ENCODE measurements around the gene DEF6.

DEF6 gene, protein sequence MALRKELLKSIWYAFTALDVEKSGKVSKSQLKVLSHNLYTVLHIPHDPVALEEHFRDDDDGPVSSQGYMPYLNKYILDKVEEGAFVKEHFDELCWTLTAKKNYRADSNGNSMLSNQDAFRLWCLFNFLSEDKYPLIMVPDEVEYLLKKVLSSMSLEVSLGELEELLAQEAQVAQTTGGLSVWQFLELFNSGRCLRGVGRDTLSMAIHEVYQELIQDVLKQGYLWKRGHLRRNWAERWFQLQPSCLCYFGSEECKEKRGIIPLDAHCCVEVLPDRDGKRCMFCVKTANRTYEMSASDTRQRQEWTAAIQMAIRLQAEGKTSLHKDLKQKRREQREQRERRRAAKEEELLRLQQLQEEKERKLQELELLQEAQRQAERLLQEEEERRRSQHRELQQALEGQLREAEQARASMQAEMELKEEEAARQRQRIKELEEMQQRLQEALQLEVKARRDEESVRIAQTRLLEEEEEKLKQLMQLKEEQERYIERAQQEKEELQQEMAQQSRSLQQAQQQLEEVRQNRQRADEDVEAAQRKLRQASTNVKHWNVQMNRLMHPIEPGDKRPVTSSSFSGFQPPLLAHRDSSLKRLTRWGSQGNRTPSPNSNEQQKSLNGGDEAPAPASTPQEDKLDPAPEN
- 233 to 257 reads per million in 2 donors for total RNA-seq

DNA sequence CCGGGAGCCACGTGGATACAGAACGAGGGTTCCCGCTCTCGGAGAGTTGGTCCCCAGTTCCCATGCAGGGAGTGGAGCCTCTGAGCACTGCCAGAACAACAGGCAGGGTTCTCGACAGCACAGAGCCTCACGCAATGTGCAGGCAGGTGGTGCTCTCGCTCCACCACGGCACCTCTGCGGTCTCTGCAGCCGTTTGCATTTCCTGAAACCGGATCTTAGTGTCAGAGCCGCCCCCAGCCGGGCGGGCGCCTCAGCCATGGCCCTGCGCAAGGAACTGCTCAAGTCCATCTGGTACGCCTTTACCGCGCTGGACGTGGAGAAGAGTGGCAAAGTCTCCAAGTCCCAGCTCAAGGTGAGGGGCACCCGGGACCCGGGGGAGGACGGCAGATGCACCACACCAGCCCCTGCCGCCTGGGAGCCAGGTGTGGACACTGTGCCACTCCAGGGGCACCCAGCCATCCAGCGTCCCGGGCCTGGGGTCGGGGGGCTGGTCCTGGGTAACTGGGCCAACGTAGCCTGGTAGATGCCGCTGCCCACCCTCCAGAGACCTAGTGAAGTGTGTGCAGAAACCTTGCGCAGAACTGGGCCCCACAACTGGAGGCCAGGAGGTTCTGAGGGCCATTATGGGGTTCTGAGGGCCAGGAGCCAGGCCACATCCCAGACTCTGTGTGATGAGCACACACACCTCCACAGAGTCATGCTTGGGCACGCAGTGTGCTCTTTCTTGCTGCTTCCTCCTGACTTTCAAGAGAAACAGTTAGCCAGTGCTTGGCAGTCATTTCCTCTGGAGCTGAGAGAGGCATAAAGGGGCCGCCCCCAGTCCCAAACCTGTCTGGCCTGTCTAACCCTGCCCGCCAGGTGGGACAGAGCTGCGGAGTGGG, at the start of gene DEF6:
Gene DEF6, plus strand, starts transcription at position 218 of the 881 bp plus-strand sequence. Its CDS starts 39 bp downstream, at position 257.
- DNase-seq = peak; percentile 69 to 95 (median 82)

DNA sequence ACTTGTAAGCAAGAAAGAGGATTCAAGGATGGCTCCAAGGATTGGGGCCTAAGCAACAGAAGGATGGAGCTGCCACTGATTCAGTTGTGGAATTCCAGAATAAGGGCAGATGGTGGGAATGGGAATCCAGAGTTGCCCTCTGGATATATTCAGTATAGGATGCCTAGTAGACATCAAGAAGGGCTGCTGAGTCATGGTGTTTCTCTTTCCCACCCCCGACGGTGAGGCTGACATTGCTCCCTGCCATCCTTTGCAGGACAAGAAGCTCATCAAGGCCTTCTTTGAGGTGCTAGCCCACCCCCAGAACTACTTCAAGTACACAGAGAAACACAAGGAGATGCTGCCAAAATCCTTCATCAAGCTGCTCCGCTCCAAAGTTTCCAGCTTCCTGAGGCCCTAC, 49.3 kb upstream of the DEF6 start:
- peak in 1 of 5 experiments; percentile 20 for DNase-seq

DNA sequence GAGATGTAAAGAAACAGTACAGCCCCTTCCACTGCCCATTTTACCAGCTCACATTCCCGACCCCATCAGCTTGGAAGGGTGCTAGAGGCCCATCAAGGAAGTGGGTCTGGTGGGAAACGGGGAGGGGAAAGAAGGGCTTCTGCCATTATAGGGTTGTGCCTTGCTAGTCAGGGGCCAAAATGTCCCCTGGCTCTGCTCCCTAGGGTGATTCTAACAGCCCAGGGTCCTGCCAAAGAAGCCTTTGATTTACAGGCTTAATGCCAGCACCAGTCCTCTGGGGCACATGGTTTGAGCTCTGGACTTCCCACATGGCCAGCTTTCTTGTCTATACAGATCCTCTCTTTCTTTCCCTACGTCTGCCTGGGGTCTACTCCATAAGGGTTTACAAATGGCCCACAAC, 48.7 kb upstream of the DEF6 start:
- no peak for DNase-seq

DNA sequence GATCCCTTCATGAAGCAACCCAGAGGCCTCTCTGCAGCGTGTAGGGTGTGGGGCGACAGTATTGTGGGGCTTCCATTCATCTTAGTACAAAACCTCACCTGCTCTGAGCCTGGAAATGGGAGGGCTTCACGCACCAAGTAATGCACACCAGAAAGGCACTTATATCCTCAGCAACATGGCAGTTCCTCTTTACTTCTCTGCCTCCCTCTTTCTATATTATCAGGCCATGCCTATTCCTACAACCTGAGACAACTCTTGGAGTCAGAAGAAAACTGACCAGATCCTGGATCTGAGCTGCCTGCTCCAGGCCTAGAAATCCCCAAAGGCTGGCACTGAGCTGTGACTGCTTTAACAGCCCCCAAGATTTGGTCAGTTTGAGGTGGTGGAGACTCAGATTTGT, 45.7 kb upstream of the DEF6 start:
- DNase-seq = no peak

DNA sequence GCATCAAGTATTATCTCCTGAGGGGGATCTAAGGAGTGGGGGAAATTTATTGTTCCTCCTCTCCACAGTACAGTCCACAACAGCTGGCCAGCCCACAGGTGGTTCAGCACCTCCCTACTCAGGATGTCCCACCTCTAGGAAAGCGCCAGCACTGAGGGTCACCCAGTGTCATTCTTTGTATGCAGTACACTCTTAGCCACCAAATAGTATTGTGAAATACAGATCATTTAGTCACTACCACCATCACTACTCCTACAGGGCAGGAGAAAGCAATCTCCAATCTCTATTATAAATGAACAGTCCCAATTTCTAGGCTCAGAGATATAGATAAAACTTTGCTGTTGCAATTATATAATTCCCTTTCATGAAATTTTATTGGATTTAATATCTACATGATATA, 44.4 kb upstream of the DEF6 start:
- no peak for DNase-seq

DNA sequence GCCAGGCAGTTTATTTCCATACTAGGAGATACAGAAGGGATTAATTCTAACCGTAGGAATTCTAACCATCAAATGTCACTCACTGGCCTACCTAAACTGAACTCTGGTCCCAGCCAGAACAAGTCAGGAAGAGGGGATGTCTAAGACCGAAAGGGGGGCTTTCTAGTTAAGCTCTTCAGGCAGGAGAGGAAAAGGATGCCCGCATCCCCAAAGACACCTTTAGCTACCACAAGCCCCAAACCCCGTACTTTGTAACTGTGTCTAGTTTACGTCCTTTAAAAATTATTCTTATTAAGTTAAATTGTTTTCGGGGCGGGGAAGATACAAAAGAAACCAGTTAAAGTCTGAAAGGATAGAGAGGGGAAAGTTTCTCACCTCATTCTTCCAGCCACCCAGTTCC, 39.3 kb upstream of the DEF6 start:
- DNase-seq = no peak

DNA sequence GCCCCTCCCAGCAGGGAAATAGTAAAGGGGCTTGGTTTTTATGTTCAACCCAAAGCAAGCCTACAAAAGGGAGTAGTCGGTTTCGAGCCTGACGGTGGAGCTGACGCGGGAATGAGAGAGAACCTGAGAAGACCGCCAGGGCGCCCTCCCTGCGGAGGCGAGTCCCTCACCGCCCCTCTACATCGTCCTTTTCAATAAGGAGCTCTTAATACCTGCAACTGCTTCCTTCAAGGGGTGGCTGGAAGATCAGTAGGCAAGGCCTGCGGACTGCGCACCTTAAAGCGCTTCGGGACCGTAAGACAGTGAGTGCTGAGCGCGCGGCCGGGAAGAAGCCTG, 38.8 kb upstream of the DEF6 start:
- DNase-seq = peak in 1 of 5 experiments; percentile 44

DNA sequence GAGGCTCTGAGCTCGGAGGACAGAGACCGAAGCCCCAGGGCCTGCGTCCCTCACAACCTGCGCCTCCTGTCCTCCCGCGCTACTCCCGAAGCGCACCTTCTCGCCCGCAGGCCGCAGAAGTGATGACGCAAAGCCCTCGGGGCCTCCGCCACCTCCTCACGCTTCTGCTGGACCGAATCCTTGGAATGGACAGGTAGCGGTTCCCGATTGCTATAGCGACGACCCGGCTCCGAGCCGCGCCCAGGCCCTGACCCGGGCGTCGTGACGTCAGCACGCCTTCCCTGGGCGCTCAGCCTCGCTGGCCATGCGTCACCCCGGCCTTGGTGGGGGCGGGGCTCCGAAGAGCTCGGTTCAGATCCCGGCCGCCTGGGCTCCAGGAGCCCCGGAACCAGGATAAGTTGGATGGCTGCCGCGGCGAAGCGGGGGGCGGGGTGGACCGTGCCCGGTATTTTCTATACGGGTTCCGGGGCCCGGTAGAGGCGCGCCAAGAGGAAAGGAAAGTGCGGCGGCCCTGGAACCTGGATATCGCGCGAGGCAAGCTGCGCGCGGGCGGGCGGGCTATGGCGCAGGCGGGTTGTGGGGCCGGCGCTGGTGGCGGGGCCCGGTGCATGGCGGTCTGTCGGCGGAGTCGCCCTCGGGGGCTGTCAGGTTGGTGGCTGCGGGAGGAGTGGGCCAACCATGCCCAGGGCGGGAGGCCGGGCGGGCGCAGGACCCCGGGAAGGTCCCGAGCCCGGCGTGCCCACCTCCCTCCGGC, 38.2 kb upstream of the DEF6 start, which contains the start of gene ZNF76:
Gene ZNF76, plus strand, starts transcription at position 542 of the 754 bp plus-strand sequence. CDS start 21,417 bp downstream, outside the sequence.
- DNase-seq = peak; percentile 81 to 94 (median 92)

DNA sequence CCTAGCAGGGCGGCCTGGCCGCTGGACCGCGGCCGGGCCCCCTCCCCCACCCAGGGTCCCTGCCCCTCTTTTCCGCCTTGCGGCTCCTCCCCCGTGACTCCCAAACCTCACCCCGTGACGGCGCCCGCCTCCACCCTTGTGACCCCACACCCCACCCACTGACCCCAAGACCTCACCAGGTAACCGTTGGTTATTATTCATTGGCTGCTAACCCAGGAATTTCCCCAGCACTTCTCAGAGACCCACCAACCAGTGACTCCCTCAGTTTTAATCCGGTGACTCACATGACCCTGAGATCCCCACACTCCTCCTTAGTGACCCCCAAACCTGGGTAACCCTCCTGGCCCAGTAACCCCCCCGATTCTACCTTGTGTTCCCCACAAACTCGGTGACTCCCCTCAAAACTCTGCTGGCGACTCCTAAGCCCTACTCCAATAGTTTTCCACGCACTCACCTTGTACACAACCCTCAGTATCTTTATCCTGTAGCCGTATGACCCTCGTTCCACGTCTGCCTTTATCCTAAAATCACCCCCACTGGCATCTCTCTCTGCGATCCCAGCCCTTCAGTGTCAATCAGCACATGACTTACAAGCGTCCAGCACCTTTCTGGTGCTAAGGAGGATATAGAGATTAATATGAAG, 37.5 kb upstream of the DEF6 start:
- DNase-seq = peak; percentile 60 to 80 (median 79)

DNA sequence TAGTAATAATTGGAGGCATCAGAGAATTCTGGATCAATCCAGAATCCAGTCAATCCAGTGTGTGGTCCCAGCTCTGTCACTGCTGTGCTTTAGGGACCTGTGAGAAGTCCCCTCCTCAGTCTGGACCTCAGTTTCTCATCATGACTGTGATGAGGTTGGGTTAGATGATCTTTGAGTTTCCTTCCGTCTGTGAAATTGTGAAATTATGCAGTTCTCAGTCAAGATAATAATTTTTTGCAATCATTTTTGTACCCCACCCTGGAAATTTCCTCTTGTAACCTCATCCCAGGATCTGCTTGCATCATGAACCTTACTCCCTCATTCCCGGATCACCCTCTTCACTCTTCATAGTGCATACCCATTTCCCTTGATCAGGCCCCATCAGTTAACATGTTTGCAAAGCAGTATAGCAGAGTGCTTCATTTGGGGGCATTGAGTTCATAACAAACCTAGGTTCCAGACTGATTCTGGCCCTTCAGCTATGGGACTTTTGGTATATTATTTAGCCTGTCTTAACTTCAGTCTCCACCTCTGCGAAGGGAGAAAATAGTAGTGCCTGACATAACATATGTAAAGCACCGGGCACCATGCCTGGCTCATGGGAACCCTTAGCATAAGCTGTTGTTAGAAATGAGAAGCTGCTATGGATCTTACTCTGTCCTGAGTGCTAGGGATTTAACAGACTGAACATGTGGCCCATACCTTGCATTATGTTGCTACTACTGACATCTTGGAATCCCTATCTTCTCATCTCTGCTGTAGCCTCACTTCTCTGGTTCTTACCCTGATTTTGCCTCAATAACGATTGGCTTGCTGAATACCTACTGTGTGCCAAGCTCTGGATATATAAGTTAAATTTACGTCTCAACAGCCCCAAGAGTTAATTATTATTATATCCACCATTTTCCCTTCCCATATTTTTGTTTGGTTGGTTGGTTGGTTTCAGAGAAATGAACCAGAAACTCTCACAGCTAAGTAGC, 36.7 kb upstream of the DEF6 start:
- DNase-seq = no peak

DNA sequence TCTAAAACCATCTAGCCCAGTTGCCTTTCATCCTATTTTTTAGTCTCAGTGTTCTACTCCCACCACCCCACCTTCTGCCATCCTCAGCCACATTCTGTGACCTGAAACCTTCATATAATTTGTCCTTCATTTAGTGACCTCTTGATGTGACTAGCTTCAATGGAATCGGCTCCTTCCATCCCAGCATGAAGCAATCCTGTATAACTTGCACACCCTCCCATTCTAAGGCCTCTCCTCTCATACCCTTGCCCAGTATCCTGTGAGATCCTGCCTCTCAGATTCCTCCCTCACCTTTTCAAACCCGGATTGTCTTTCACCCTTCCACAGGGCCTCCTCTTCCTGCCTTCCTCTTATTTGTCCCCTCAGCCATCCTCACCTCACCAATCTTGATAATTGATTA, 35.0 kb upstream of the DEF6 start:
- no peak for DNase-seq

DNA sequence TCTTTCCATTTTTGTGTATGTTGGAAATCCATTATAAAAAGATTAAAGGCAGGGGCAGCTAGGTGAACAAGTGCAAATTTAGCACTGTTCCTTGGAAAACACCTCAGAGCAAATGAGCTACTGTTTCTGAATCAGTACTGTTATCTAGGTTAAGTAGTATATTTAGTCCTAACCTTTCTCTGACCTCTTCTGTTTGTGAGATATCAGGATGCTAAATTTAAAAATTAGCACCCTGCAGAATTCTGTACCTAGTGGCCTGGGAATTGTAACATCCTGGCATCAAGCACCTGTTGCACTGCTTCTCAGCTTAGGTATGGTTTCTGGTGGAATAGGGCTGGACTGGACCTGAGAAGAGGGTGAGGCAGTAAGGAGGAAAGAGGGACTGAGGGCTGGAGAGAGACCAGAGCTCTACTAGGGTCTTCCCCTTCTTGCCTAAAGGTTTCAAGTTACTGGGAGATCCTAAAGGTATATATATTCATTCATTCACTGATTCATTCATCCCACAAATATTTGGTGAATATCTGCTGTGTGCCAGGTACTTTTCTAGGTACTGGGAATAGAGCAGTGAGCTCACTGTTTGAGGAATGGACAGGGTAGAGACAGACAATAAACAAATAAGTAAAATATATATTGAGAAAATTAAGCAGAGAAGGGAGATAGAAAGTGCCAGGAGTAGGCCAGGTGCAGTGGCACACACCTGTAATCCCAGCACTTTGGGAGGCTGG, 32.9 kb upstream of the DEF6 start:
- DNase-seq = no peak

DNA sequence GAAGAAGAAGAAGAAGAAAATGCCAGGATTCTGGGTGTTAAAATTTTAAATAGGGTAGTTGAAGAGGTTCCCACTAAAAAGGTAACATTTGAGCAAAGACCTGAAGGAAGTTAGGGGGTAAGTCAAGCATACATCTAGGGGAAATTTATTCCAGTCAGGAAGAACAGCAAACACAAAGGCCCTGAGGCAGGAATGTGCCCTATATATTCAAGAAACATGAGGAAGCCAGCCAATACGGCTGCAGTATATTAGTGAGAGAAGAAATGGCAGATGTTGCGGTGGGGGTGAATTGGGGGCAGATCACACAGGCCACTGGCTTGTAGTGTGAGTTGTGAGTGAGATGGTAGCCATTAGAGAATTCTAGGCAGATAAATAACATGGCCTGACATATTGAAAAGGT, 32.1 kb upstream of the DEF6 start:
- no peak for DNase-seq

DNA sequence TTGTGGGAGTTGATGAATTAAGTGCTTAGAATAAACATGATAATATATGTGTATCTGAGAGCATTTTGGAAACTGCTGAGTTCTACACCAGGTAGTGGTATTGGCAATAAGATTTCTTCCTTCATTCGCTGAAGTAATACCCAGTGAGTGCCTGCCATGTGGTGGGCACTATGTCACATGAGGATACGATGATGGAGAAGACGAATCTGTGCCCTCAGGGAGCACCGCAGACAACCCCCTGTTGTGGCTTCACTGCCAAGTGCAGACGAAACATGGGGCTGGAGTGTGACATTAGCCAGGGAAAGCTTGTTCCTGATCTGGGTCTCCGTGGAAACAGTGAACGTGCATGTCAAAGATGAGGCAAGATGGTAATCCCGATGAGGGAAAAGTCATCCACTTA, 30.2 kb upstream of the DEF6 start:
- DNase-seq = no peak

DNA sequence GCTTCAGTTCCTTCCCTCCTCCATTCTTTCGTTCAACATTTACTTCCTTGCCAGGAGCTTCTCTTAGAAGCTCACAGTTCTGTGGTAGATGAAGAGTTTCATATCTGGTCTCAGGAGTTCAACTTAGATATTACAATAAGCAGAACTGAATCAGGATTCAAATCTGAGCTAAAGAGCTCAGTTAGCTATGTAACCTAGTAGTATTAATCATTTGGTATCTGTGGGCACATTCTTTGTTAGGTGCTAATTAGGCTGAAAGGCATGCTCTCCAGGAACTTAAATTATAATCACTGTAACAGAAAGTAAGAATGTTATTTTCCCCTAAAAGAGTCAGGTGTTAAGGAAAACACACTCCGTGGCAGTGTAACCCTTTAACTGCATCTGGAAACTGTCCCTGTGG, 29.7 kb upstream of the DEF6 start:
- no peak for DNase-seq

DNA sequence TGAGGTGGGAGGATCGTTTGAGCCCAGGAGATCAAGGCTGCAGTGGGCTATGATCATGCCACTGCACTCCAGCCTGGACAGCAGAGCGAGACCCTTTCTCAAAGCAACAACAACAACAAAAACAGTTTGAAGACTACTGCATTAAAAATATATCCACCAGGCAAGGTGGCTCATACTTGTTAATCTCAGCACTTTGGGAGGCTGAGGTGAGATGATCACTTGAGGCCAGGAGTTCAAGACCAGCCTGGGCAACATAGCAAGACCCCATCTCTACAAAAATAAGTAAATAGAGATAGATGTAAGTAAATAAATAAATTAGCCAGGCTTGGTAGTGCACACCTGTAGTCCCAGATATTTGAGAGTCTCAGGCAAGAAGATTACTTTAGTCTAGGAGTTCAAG, 25.6 kb upstream of the DEF6 start:
- DNase-seq = no peak

DNA sequence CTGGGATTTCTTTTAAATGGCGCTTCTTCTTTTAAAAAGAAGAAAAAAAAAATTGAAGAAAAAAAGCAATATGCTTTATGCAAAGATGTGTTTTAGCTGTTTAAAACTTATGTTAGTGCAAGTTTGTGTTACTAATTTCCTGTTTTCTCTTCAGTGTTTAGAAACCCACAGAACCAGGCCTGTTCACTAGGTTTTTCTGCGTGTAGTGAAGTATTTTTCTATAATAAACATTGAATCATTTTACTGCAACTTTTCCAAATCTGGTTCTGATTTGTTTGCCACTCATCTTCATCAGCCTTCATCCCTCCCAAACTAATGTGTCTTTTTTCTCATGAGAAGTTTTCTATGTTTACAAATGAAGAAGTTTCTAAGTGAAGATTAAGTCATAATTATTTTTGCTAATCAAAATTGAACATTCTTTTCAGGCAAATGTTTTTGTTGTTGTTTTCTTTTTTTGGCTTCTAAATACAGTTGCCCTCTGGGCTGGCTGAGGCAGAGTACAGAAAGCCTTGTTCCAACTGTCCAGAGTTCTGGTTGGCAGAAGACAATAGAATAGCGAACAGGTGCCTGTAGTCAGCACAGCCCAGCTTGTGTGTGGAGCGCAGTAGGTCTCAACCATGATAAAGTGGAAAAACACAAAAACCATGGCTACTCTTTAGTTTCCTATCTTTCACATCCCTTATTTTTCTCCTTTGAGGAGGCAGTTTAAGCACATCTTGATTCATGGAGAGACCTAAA, 23.6 kb upstream of the DEF6 start:
- DNase-seq = no peak

DNA sequence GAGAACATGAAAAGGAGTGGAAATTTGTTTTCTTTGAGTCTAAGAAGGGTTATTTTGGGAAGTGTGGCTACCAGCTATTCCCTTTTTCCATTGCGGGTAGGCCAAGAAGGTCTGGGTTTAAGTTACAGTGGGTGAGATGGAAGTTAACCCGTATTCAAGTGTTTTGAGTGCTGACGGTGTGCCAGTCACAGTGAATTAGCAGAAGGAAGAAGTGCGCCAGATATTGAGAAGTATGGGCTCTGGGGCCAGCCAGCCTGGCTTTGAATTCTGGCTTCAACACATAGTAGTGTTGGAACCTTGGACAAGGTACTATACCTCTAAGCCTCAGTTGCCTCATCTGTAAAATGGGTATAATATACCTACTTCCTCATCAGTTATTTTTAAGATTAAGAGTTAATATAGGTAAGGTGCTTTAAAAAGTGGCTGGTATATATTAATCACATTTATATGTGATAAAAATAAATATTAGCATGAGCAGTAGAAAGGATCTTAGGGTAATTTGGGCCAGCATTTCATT, 21.8 kb upstream of the DEF6 start:
- DNase-seq = no peak

DNA sequence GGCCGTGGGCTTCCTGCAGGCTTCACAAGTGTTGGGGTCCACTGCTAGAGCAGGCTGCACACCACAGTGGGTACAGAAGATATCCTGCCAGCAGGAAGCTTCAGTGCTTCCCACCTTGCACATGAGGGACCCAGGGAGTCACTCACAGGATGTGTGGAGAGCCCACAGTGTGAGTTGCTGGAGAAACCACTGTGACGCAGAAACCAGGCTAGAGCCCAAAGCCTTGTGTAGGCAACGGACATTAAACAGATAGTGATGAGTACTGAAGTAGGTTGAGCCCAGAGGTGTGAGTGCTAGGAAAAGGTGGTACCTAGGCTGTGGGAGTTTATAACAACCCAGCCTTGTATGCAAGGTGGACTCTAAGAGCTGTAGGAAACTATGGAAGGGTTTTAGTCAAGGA, 18.9 kb upstream of the DEF6 start:
- no peak for DNase-seq

All from T-helper 2 cell (primary cell).